Measurements from ENCODE around the gene PTPRN2. TPM values are rescaled to one million over a fixed set of nuclear protein-coding genes. Genes with fewer than 3 reads are reported as not detected.

Gene PTPRN2
- total RNA-seq, 1 experiment from 2014 or later = not detected

- Histone ChIP-seq H3K79me2 (ENCODE audit: low read depth) (no peaks in the 10 kb centered on the region), H3K27me3 (ENCODE audit: insufficient read depth, low read depth) (peaks cover 20% of the 10 kb centered on the region), H3K9me2 (ENCODE audit: insufficient read depth) (no peaks in the 10 kb centered on the region), H3K4me2 (no peak overlapping the region), H3F3A (ENCODE audit: insufficient read depth, low read depth) (no peaks in the 10 kb centered on the region), H3K4me3 (no peak overlapping the region), H3K36me3 (ENCODE audit: low read depth) (no peaks in the 10 kb centered on the region), H4K20me1 (ENCODE audit: insufficient read depth) (no peaks in the 10 kb centered on the region; the same call in 1 of the 2 replicates), H3K4me1 (replicated peaks; ENCODE audit: insufficient read depth) (no peaks in the 10 kb centered on the region), H3K9me3 (ENCODE audit: insufficient read depth, low read depth) (no peaks in the 10 kb centered on the region), H3K27ac (no peak overlapping the region), H2AFZ (no peak overlapping the region)
- no TSS peak for BruUV-seq (replicated peaks)
- CTCF ChIA-PET = no interaction called here
- intact Hi-C loops (cut with micrococcal nuclease; ENCODE audit: unreplicated experiment) = no loop called here
- DNase-seq = no peak
- no peak for TF ChIP-seq EZH2 (IDR thresholded peaks at IDR 0.05; ENCODE audit: low read depth)
- TF ChIP-seq, protein P1, sequence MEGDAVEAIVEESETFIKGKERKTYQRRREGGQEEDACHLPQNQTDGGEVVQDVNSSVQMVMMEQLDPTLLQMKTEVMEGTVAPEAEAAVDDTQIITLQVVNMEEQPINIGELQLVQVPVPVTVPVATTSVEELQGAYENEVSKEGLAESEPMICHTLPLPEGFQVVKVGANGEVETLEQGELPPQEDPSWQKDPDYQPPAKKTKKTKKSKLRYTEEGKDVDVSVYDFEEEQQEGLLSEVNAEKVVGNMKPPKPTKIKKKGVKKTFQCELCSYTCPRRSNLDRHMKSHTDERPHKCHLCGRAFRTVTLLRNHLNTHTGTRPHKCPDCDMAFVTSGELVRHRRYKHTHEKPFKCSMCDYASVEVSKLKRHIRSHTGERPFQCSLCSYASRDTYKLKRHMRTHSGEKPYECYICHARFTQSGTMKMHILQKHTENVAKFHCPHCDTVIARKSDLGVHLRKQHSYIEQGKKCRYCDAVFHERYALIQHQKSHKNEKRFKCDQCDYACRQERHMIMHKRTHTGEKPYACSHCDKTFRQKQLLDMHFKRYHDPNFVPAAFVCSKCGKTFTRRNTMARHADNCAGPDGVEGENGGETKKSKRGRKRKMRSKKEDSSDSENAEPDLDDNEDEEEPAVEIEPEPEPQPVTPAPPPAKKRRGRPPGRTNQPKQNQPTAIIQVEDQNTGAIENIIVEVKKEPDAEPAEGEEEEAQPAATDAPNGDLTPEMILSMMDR (conservative IDR thresholded peaks at IDR 0.05) = no peak
- POLR2A ChIA-PET (ENCODE audit: unreplicated experiment) = no interaction called here
Observed at GRCh38 chr7:157692460-157693011, 895.1 kb downstream of the PTPRN2 start.

GRCh38 chr7:157691586-157692459 lies 895.8 kb downstream of the PTPRN2 start:
- H3K36me3 ChIP-seq (ENCODE audit: low read depth) = no peaks in the 10 kb centered on the region
- no peaks in the 10 kb centered on the region for H3K9me2 ChIP-seq (ENCODE audit: insufficient read depth)
- POLR2A ChIA-PET (ENCODE audit: unreplicated experiment) = no interaction called here
- TF ChIP-seq, protein P1 (conservative IDR thresholded peaks at IDR 0.05) = no peak
- no peak for TF ChIP-seq EZH2 (IDR thresholded peaks at IDR 0.05; ENCODE audit: low read depth)
- intact Hi-C loops (cut with micrococcal nuclease; ENCODE audit: unreplicated experiment) = no loop called here
- no peaks in the 10 kb centered on the region for H3K4me1 ChIP-seq (replicated peaks; ENCODE audit: insufficient read depth)
- H3K9me3 ChIP-seq (ENCODE audit: insufficient read depth, low read depth) = no peaks in the 10 kb centered on the region
- H3F3A ChIP-seq (ENCODE audit: insufficient read depth, low read depth) = no peaks in the 10 kb centered on the region
- H3K4me2 ChIP-seq = no peak overlapping the region
- H3K27ac ChIP-seq = no peak overlapping the region
- H3K79me2 ChIP-seq (ENCODE audit: low read depth) = no peaks in the 10 kb centered on the region
- no peak for DNase-seq
- no peak overlapping the region for H2AFZ ChIP-seq
- BruUV-seq (replicated peaks) = no TSS peak
- CTCF ChIA-PET = no interaction called here
- H4K20me1 ChIP-seq (ENCODE audit: insufficient read depth) = peaks cover 3% of the 10 kb centered on the region; the same call in 1 of the 2 replicates
- peaks cover 27% of the 10 kb centered on the region for H3K27me3 ChIP-seq (ENCODE audit: insufficient read depth, low read depth)
- H3K4me3 ChIP-seq = no peak overlapping the region

DNA sequence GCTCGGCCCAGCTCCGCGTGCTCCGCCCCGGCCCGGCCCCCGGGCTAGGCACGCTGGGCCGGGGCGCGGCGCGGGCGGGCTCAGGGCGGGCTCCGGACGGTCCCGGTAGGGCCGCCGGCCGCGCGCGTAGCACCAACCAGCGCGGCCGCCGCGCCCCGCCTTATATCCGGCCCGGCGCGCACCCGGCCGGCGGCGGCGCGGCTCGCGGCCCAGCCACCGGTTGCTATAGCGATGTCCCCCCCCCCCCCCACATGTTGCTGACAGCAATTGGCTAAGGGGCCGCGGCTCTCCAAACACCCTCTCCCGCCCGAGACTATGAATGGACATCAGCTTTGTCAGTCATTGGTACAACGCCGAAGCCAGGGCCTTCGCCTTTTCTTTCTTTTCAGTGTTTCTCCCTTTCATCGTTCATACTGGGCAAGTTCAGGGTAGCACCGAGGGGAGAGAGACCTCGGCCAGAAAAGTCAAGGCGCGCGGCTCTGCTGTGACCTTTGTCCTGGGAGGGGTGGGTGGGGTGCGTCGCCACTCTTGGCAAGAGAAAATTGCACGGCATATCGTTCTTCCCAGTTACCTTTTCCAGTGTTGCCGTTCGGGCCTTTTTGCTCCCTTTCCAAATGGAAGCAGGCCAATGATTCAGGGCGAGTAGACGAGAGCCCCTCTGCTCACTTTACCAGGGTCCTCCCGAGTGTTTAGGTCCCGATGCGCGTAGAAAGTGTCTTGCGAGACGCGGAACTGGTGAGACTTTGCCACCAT lies 896.6 kb downstream of the PTPRN2 start:
- H4K20me1 ChIP-seq (ENCODE audit: insufficient read depth) = peaks cover 3% of the 10 kb centered on the region; the same call in 1 of the 2 replicates
- BruUV-seq (replicated peaks) = no TSS peak
- no peak overlapping the region for H3K27ac ChIP-seq
- intact Hi-C loops (cut with micrococcal nuclease; ENCODE audit: unreplicated experiment) = no loop called here
- no peaks in the 10 kb centered on the region for H3K9me2 ChIP-seq (ENCODE audit: insufficient read depth)
- H3K79me2 ChIP-seq (ENCODE audit: low read depth) = no peaks in the 10 kb centered on the region
- peaks cover 36% of the 10 kb centered on the region for H3K27me3 ChIP-seq (ENCODE audit: insufficient read depth, low read depth)
- no peaks in the 10 kb centered on the region for H3K4me1 ChIP-seq (replicated peaks; ENCODE audit: insufficient read depth)
- DNase-seq = no peak
- no peak for TF ChIP-seq EZH2 (IDR thresholded peaks at IDR 0.05; ENCODE audit: low read depth)
- TF ChIP-seq, protein P1 (conservative IDR thresholded peaks at IDR 0.05) = no peak
- H3F3A ChIP-seq (ENCODE audit: insufficient read depth, low read depth) = no peaks in the 10 kb centered on the region
- H3K4me2 ChIP-seq = no peak overlapping the region
- H3K9me3 ChIP-seq (ENCODE audit: insufficient read depth, low read depth) = no peaks in the 10 kb centered on the region
- no peaks in the 10 kb centered on the region for H3K36me3 ChIP-seq (ENCODE audit: low read depth)
- ChIA-PET CTCF (no interaction called here), POLR2A (ENCODE audit: unreplicated experiment) (no interaction called here)
- H2AFZ ChIP-seq = no peak overlapping the region
- no peak overlapping the region for H3K4me3 ChIP-seq

Measured in PC-9 (cell line).